NCI-H146 treated with DMSO at 0.1 percent for 48 hours (cell line): Measurements from ENCODE around the gene DNAJC1.
"Not testable (repeated sequence)": the region's sequence is repeated elsewhere in the genome, so short reads cannot be mapped to it uniquely, and the experiment has no call there.

Experiments
- DNase-seq: peaks from one replicate; lab custom pipeline; 2025; ENCODE audit not compliant: unreplicated experiment; lab: John Stamatoyannopoulos, UW

Gene DNAJC1

DNA sequence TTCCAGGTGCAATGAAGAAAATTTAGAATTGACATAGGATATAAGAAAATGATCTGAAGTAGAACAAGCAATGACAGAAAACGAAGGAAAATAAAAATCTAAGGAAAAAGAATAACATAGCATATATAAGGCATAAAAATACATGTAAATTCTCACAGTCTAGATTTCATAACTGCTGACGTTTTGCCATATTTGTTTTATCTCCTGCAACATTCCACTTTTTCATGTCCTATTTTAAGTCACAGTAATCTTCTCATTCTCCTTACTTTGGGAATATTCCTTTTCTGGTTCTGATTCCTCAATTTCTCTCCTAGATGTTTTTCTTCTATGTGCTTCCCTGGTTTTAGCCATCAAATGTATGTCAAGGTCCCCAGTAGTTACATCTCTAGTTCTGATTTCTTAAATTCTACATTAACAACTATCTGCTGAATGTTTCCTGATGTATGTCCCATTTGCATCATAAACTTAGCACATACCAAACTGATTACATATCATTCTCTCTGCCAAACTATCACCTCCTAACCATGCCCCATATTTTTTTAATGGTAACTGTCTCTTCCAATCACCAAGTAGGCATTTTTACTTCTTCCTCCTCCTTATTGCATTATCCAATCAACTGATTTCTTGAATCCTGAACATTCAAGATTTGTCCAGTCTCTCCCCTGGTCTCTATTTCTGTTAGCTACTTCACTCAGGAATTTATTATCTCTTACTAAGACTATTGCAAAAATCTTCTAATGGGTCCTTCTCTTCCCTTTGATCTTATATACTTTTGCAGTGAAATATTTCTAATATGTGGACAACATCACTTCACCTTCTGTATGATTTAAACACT lies 171.3 kb downstream of the DNAJC1 start:
- no peak for DNase-seq

DNA sequence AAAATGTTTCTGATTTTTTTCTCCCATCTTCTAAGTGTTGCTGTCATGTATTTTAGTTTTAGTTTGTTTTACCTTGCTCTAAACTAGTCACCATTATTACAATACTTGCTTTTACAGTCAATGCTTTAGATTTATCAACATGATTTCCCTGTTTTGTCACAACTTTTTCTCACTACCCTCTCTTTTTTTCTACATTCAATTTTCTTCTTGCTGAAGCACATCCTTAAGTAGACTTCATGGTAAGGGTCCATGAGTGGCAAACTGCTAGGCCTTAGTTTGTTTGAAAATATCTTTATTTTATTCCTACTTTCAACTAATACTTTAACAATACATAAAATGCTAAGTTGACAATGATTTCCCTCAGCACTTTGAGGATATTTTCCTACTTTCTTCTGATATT lies 173.5 kb downstream of the DNAJC1 start:
- no peak for DNase-seq

- DNase-seq = no peak
These were observed 176.2 kb downstream of the DNAJC1 start for GRCh38 chr10:21827308-21827707.

- no peak for DNase-seq
These were observed 176.8 kb downstream of the DNAJC1 start for GRCh38 chr10:21826725-21827124.

DNA sequence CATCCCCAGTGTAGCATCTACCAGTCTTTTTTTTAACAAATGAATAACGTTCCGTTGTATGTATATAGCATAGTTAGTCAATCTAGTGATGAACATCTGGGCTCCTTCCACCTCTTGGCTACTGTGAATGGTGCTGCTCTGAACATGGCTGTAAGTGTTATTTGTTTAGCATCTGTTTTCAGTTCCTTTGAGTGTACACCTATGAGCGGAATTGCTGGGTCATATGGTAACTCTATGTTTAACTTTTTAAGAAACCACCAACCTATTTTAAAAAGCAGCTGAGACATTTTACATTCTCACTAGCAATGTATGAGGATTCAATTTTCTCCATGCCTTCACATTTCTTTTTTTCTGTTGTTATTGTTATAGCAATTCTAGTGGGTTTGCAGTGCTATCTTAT lies 178.2 kb downstream of the DNAJC1 start:
- DNase-seq = no peak

DNA sequence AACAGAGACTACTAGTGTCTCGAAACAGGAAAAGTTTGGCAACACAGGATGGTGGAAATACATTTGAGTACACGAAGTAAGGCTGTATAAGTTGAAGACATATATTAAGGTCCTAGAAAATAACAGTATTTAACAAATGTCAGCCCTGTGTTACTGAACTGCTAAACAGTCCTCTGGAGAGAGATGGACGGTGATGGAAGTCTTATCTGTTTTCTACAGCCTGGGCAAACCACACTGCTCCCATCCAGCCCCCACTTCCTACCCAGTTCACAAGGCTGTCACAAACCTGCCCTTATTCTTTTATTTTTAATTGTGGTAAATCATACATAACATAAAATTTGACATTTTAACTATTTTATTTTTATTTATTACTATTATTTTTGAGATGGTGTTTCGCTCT lies 179.1 kb downstream of the DNAJC1 start:
- DNase-seq = no peak

DNA sequence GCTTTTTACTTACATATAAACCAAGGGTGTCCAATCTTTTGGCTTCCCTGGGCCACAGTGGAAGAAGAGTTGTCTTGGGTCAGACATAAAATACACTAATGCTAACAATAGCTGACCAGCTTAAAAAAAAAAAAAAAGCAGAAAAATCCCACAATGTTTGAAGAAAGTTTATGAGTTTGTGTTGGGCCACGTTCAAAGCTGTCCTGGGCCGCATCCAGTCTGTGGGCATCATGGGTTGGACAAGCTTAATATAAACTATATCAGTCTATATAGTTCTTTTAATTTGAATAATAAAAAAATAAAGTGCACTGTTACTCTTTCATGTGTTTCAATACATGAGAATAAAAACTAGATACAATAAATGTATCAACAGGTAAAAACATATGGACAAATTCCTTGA lies 179.9 kb downstream of the DNAJC1 start:
- DNase-seq = no peak

GRCh38 chr10:21822273-21822672 lies 181.3 kb downstream of the DNAJC1 start:
- DNase-seq = not testable (repeated sequence)

- no peak for DNase-seq
These were observed 182.6 kb downstream of the DNAJC1 start for GRCh38 chr10:21820952-21821351.

DNA sequence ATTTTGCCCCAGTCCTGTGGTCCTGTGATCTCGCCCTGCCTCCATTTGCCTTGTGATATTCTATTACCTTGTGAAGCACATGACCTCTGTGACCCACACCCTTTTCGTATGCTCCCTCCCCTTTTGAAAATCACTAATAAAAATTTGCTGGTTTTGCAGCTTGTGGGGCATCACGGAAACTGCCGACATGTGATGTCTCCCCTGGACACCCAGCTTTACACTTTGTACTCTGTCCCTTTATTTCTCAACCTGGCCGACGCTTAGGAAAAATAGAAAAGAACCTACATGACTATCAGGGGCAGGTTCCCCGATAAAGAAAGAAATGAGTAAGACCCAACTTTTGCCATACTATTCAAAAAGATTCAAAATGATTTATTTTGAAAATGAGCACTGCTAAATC lies 185.1 kb downstream of the DNAJC1 start:
- not testable (repeated sequence) for DNase-seq

GRCh38 chr10:21814866-21815265 lies 188.7 kb downstream of the DNAJC1 start:
- DNase-seq = no peak

DNA sequence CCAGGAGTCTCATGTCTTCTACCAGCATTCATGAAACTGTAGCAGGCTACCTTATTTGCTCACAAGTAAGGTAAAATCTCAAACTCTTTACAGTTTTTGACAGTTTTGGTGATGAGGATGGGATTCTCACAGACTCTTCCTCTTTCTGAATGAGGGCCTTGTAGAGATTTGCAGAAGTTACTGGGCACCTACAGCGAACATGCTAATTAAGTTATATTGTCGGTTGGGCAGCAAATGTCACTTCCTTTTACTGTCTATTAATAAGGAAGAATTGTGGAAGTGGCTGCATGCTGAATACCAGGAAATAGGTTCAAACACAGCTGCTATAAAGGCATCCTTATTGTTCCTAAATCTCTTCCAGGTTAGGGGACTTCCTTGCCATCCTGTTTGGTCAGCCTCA lies 189.6 kb downstream of the DNAJC1 start:
- DNase-seq = no peak

GRCh38 chr10:21811245-21811585 lies 192.3 kb downstream of the DNAJC1 start:
- DNase-seq = no peak

DNA sequence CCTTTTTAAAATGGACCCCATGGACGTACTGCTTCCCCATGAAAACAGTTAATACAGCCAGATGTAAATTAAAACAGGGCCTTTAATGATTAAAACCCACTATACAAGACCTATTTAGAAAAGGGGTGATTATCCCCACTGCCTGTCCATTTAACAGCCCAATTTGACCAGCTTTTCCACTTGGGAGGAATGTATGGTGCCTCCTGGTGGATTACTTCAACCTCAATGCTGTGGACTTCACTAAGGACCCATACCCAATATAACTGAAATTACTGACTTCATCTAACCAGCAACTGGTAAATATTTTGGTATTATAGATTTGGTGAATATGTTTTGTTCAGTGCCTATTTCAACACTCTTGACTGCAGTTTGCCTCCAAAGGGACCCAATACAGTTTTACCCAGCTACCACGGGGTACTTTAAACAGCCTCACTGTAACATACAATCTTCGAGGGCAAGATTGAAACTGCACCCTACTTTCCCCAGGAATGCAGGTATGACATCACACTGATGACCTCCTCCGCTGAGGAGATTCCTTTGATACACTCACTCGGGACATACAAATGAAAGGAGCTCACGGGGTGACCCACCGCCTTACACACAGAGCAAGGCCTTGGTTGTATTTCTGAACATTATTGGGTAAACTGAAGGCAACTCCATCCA lies 192.8 kb downstream of the DNAJC1 start:
- no peak for DNase-seq

DNA sequence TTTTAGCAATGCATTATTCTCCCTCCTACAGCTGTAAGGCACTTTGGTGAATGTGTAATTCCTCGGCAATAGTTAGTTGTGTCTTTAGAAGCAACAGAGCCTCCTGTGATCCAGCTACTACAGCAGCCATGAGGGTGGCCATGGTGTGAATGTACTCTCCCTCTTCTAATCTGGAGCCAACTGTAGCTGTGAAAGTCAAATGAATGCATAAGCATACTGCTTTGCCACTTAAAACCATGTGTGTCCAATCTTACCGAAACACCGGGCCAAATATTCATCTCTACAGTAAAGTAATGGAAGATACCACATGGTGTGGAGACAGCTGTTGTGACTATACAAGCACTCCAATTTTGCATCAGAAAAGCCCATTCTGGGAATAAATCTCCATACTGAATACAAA lies 195.0 kb downstream of the DNAJC1 start:
- DNase-seq = no peak

- DNase-seq = peak; percentile 48
These were observed 196.3 kb downstream of the DNAJC1 start for GRCh38 chr10:21807180-21807579.

- no peak for DNase-seq
These were observed 200.2 kb downstream of the DNAJC1 start for GRCh38 chr10:21803374-21803773.

DNA sequence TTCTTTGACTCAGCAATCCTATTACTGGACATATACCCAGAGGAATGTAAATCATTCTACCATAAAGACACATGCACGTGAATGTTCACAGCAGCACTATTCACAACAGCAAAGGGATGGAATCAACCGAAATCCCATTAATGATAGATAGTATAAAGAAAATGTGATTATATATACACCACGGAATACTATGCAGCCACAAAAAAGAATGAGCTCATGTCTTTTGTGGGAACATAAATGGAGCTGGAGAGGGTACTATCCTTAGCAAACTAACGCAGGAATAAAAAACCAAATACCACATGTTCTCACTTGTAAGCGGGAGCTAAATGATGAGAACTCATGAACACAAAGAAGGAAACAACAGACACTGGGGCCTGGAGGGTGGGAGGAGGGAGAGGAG lies 201.9 kb downstream of the DNAJC1 start:
- no peak for DNase-seq

GRCh38 chr10:21797984-21798765 lies 205.4 kb downstream of the DNAJC1 start:
- DNase-seq = no peak

- no peak for DNase-seq
These were observed 206.0 kb downstream of the DNAJC1 start for GRCh38 chr10:21797533-21797932.

- DNase-seq = no peak
These were observed 212.3 kb downstream of the DNAJC1 start for GRCh38 chr10:21791276-21791675.

GRCh38 chr10:21776883-21777282 lies 226.6 kb downstream of the DNAJC1 start:
- DNase-seq = no peak
